A549 (cell line): ENCODE results near the gene VWCE.

Experiments
- CEBPB ChIP-seq, 2 experiments: fragments of >200 bp in 1 of 2; sonication (Bioruptor Twin) in 1 of 2; formaldehyde crosslinking in 1 of 2; IDR thresholded peaks; 2 replicates each; pipeline ENCODE4 v1.6.1; 2012 to 2016
- CHD4 ChIP-seq: fragments of 200-600 bp; sonication (generic); IDR thresholded peaks from 2 replicates; pipeline ENCODE4 v1.6.1; 2016; ENCODE audit warnings: antibody characterized with exemption, mild to moderate bottlenecking, borderline replicate concordance
- EP300 ChIP-seq, 2 experiments: fragments of >200 bp; sonication (Bioruptor Twin); formaldehyde crosslinking; IDR thresholded peaks; 2 replicates in 1 of 2; 3 replicates in 1 of 2; pipeline ENCODE4 v1.6.1; 2016 to 2017
- JUNB ChIP-seq: fragments of >200 bp; sonication (Bioruptor Twin); formaldehyde crosslinking; IDR thresholded peaks from 2 replicates; pipeline ENCODE4 v1.6.1; 2016
- MYC ChIP-seq: IDR thresholded peaks from 2 replicates; pipeline ENCODE4 v1.6.1; 2012; ENCODE audit warnings: mild to moderate bottlenecking, inconsistent platforms, low read length, improper control_type of control experiment, borderline replicate concordance
- POLR2A ChIP-seq: IDR thresholded peaks from 2 replicates; pipeline ENCODE4 v1.6.1; 2012; ENCODE audit warnings: mild to moderate bottlenecking, low read length
- RFX5 ChIP-seq: fragments of 450-650 bp; IDR thresholded peaks from 2 replicates; pipeline ENCODE4 v1.7.1; 2014; ENCODE audit warnings: antibody characterized with exemption, mild to moderate bottlenecking, moderate library complexity
- RNF2 ChIP-seq: fragments of 200-600 bp; sonication (generic); IDR thresholded peaks from 2 replicates; pipeline ENCODE4 v1.6.1; 2016; ENCODE audit warnings: low read depth, mild to moderate bottlenecking, antibody characterized with exemption, moderate library complexity, borderline replicate concordance
- SMC3 ChIP-seq: fragments of >200 bp; sonication (Bioruptor Twin); formaldehyde crosslinking; IDR thresholded peaks from 3 replicates; pipeline ENCODE4 v1.6.1; 2018; ENCODE audit warnings: inconsistent platforms
- ZC3H11A ChIP-seq: fragments of 450-650 bp; IDR thresholded peaks from 2 replicates; pipeline ENCODE4 v1.6.1; 2014; ENCODE audit warnings: antibody characterized with exemption, mild to moderate bottlenecking
- TF ChIP-seq, protein P1 (sequence below): IDR thresholded peaks from 2 replicates; pipeline ENCODE4 v1.6.1; 2012
- TF ChIP-seq, protein P2 (sequence below): fragments of >200 bp; sonication (Bioruptor Twin); formaldehyde crosslinking; IDR thresholded peaks from 3 replicates; pipeline ENCODE4 v1.5.1; 2016
- TF ChIP-seq, protein P3 (sequence below): fragments of 450-650 bp; IDR thresholded peaks from 2 replicates; pipeline ENCODE4 v1.6.1; 2014; ENCODE audit warnings: antibody characterized with exemption
- TF ChIP-seq, protein P4 (sequence below): fragments of 200-600 bp; sonication (generic); IDR thresholded peaks from 2 replicates; pipeline ENCODE4 v1.6.1; 2016; ENCODE audit warnings: antibody characterized with exemption, mild to moderate bottlenecking, moderate library complexity

DNA sequence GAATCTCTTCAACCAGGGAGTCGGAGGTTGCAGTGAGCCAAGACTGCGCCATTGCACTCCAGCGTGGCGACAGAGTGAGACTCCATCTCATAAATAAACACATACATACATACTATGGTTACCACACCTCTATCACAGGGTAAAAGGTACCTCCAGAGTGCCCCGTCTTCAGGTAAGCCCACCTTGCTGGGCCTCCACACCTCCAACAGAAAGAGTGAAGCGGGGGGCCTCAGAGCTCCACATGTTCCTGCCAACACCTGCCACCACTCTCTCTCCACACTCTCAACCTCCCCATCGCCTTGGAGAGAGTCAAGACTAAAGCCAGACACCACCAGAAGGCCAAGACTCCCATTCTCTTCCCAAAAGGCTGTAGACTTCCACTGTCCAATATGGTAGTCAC is 10.3 kb upstream of the VWCE start:
- TF ChIP-seq, protein P1, sequence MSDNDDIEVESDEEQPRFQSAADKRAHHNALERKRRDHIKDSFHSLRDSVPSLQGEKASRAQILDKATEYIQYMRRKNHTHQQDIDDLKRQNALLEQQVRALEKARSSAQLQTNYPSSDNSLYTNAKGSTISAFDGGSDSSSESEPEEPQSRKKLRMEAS = no peak
- TF ChIP-seq, protein P2, sequence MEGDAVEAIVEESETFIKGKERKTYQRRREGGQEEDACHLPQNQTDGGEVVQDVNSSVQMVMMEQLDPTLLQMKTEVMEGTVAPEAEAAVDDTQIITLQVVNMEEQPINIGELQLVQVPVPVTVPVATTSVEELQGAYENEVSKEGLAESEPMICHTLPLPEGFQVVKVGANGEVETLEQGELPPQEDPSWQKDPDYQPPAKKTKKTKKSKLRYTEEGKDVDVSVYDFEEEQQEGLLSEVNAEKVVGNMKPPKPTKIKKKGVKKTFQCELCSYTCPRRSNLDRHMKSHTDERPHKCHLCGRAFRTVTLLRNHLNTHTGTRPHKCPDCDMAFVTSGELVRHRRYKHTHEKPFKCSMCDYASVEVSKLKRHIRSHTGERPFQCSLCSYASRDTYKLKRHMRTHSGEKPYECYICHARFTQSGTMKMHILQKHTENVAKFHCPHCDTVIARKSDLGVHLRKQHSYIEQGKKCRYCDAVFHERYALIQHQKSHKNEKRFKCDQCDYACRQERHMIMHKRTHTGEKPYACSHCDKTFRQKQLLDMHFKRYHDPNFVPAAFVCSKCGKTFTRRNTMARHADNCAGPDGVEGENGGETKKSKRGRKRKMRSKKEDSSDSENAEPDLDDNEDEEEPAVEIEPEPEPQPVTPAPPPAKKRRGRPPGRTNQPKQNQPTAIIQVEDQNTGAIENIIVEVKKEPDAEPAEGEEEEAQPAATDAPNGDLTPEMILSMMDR = no peak
- TF ChIP-seq RFX5 (no peak), MYC (no peak), POLR2A (no peak), SMC3 (no peak), CHD4 (no peak), JUNB (no peak), ZC3H11A (no peak), EP300 (IDR thresholded peaks at IDR 0.05) (no peak), CEBPB (IDR thresholded peaks at IDR 0.05) (no peak), RNF2 (no peak)
- TF ChIP-seq, protein P3, sequence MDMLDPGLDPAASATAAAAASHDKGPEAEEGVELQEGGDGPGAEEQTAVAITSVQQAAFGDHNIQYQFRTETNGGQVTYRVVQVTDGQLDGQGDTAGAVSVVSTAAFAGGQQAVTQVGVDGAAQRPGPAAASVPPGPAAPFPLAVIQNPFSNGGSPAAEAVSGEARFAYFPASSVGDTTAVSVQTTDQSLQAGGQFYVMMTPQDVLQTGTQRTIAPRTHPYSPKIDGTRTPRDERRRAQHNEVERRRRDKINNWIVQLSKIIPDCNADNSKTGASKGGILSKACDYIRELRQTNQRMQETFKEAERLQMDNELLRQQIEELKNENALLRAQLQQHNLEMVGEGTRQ = no peak
- TF ChIP-seq, protein P4, sequence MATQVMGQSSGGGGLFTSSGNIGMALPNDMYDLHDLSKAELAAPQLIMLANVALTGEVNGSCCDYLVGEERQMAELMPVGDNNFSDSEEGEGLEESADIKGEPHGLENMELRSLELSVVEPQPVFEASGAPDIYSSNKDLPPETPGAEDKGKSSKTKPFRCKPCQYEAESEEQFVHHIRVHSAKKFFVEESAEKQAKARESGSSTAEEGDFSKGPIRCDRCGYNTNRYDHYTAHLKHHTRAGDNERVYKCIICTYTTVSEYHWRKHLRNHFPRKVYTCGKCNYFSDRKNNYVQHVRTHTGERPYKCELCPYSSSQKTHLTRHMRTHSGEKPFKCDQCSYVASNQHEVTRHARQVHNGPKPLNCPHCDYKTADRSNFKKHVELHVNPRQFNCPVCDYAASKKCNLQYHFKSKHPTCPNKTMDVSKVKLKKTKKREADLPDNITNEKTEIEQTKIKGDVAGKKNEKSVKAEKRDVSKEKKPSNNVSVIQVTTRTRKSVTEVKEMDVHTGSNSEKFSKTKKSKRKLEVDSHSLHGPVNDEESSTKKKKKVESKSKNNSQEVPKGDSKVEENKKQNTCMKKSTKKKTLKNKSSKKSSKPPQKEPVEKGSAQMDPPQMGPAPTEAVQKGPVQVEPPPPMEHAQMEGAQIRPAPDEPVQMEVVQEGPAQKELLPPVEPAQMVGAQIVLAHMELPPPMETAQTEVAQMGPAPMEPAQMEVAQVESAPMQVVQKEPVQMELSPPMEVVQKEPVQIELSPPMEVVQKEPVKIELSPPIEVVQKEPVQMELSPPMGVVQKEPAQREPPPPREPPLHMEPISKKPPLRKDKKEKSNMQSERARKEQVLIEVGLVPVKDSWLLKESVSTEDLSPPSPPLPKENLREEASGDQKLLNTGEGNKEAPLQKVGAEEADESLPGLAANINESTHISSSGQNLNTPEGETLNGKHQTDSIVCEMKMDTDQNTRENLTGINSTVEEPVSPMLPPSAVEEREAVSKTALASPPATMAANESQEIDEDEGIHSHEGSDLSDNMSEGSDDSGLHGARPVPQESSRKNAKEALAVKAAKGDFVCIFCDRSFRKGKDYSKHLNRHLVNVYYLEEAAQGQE = no peak
